GM19328 (cell line): ENCODE data around the gene FERMT3.

ENCODE experiments used
- ATAC-seq: cut with Tn5 transposase; IDR thresholded peaks from one replicate; pipeline ENCODE4 v1.9.1; 2021; ENCODE audit warnings: mild to moderate bottlenecking, moderate library complexity; ENCODE audit not compliant: unreplicated experiment

FERMT3 gene

DNA sequence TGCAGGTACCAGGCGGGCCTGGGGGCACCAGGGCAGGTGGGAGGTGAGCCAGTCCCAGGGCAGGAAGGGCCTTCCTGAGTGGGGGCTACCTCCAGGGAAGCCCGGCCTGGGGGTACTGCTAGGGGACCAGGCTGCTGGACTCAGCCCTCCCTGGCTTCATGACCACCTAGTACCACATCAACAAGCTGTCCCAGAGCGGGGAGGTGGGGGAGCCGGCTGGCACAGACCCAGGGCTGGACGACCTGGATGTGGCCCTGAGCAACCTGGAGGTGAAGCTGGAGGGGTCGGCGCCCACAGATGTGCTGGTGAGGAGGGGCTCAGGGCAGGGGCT, 12.8 kb downstream of the FERMT3 start:
- ATAC-seq: no peak

DNA sequence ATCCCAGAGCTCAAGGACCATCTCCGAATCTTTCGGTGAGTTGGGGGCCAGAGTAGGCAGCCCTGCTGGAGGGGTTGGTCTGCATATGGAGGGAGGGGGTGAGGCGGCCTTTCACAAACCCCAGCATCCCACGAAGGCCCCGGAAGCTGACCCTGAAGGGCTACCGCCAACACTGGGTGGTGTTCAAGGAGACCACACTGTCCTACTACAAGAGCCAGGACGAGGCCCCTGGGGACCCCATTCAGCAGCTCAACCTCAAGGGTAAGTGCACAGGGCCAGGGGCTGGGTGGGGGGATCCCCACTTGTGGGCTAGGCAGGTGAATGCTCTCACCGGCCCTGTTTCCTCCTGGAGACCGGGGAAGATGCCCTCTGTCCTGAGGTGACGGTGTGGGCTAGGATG, 13.2 kb downstream of the FERMT3 start:
- no peak for ATAC-seq

DNA sequence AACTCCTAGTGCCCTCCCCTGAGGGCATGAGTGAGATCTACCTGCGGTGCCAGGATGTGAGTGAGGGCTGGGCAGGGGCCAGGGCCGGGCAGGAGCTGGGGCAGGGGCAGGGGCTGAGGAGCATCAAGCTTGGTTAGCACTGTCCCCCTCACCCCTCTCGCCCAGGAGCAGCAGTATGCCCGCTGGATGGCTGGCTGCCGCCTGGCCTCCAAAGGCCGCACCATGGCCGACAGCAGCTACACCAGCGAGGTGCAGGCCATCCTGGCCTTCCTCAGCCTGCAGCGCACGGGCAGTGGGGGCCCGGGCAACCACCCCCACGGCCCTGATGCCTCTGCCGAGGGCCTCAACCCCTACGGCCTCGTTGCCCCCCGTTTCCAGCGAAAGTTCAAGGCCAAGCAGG, 13.8 kb downstream of the FERMT3 start:
- ATAC-seq: no peak

DNA sequence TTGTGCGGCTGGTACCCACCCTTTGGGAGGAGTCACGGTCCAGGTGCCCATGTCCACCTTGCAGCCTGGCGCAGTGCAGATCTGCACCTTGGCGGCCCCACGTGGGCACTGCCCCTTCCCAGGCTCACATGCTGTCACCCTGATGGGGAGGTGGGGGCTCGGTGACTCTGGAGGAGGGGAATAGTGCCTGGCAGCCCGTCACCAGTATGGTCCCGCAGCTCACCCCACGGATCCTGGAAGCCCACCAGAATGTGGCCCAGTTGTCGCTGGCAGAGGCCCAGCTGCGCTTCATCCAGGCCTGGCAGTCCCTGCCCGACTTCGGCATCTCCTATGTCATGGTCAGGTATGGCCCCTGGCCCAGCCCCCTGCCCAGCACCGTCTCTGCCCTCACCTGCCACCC, 14.3 kb downstream of the FERMT3 start:
- ATAC-seq: no peak

DNA sequence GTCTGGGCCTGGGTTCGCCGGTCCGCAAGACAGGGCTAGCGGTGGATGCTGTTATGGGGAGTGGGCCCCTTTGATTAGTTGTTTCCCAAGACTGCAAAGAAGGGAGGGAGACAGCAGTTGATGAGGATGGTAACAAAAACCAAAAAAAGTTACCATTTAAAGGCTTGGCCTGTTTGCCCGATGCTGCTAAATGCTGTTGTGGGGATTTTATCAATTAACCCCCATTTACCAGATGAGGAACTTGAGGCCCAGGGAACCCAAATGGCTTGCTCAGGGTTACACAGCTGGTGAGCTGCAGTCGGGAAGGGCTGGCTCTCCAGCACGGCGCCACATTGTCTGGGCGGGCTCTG, 16.1 kb downstream of the FERMT3 start:
- ATAC-seq: no peak

DNA sequence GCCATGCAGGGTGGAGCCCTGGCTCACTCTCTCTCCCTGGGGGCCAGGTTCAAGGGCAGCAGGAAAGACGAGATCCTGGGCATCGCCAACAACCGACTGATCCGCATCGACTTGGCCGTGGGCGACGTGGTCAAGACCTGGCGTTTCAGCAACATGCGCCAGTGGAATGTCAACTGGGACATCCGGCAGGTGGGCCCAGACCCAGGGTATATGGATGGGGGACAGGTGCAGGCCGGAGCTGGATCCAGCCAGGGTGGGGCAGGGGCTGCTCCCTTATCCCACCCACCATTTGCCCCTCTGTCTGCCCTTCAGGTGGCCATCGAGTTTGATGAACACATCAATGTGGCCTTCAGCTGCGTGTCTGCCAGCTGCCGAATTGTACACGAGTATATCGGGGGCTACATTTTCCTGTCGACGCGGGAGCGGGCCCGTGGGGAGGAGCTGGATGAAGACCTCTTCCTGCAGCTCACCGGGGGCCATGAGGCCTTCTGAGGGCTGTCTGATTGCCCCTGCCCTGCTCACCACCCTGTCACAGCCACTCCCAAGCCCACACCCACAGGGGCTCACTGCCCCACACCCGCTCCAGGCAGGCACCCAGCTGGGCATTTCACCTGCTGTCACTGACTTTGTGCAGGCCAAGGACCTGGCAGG, 16.6 kb downstream of the FERMT3 start:
- ATAC-seq: no peak

DNA sequence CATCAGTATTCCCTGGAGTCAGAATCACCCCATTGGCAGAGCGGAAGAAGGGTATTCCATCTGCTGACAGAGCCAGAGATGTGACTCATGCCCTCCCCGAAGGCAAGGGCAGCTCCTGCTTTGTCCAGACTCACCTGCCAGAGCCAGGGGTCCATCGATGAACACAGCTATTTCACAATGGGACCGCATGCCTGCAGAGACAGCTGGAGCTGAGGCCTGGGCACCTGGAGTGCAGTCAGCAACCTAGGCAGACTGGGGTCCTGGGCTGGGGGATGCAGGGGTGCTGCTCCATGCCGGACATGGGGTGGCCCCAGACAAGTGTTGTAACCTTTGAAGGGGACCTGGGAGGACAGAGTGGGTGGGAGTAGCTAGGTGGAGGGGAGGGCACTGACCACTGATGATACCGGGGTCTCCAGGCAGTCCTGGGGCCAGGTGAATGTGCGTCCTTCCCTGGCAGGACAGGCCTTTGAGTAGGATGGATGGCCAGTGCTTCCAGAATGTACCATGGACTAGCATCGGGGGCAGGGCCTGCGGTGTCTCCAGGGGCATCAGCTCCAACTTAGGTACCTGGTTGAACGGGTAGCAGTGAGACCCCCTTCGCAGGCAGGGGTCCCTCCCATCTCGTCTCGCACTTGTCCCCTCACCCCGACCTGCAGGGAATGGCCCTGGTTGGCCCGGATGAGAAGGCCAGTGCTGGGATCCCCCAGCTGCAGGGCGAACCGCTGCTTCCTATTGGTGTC, 17.8 kb downstream of the FERMT3 start:
- no peak for ATAC-seq

DNA sequence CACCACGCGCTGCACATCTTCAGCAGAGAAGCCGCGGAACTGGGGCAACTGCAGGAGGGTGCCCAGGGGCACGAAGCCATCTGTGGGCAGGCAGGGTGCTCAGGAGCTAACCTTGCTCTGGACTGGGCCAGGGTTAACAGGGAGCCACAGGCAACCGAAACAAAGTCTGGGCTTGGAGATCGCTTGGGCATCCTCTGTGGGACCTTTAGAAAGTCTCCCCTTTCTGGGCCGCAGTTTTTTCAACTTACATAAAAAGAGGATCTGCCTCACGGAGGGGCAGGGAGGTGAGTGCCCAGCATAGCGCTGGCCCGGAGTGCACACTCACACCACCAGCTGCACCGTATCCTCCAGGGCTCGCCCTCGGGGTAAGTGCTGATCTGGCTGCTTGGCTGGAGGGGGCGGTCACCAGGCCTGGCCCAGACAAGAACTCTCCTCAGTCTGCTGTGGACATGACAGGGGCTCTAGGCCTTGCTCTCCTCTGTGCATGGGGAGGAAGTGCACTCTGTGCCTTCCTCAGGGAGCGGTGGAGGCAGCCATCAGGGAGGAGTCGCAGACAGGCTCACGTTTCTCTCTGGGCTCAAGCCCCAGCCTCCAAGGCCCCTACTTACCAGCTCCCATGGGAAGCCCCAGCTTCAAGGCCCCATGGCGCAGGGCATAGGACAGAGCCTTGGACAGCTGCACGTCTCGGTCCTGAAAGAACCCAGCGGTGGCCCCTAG, 18.5 kb downstream of the FERMT3 start:
- ATAC-seq: no peak

DNA sequence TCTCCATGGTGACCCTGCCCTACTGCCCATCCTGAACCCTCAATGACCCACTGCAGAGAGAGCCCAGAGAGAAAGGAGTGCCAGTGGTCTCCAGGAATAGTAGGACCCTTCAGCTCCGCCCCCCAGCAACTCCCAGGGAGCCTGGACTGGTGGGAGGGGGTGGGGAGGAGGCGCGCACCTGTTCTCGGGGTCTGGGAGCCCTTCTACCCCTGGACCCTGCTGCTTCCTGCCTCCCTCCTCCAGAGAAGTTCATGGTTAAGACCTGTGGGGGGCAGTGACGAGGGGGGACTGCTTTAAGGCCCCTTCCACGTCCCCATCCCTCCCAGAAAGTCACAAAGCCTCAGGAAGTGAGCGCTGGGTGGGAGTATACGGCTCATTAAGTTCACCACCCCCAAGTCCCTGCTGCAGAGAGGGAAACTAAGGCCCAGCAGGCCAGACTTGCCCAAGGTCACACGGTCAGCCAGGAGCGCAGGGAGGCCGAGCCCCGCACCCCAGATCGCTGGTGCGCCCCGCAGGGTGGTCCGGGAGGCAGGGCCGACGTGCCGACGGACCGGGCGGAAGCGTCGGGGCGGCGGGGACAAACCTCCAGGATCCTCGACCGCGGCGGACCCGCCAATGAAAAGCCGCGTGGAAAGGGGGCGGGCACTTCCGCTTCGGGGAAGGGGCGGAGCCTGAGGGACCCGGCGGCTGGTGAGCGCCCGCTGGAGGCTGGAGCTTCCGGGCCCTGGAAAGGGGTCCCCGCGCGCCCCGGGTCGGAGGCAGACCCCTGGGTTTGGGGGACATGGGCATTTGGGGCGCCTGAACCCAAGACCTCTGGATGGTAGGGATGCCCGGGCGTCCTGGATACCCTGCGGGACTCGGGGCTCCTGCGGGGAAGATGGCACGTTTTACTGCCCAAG, 19.3 kb downstream of the FERMT3 start, which contains the start of the genes NUDT22 and TRPT1:
NUDT22 (plus strand) TSS at position 667 of the 899 bp plus-strand sequence. CDS start 379 bp downstream, outside the sequence.
TRPT1 (minus strand) TSS at position 579 of the 899 bp plus-strand sequence; CDS start at position 253, 326 bp downstream.
- peak; percentile 39 for ATAC-seq

DNA sequence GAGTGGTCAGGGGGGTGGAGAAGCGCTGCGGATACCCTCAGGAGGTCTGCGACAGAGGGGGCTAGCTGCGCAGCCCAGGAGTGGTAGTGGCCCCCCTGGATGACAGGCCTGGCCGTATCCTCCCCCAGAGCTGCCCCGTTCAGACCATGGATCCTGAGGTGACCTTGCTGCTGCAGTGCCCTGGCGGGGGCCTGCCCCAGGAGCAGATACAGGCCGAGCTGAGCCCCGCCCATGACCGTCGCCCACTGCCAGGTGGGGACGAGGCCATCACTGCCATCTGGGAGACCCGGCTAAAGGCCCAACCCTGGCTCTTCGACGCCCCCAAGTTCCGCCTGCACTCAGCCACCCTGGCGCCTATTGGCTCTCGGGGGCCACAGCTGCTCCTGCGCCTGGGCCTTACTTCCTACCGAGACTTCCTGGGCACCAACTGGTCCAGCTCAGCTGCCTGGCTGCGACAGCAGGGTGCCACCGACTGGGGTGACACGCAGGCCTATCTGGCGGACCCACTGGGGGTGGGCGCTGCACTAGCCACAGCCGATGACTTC, 20.1 kb downstream of the FERMT3 start:
- ATAC-seq: no peak

DNA sequence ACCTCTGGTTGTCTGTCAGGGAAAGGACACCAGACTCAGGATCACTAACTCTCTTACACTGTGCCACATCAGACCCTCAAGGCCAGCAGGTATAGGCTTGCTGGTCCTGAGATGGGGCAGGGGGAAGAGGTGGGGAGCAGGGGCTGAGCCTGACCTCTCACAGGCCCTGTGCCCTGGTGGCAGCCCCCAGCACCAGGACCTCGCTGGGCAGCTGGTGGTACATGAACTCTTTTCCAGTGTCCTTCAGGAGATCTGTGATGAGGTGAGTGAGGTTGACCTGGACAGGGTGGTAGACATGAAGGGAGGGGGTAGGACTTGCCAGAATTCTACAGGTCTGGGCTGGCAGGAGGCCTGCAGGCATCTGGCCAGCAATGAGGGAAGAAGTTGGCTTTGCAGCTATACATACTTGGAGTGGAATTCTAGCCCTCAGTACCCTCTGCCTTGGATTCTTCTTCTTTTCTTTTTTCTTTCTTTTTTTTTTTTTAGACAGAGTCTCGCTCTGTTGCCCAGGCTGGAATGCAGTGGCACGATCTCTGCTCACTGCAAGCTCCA, 21.0 kb downstream of the FERMT3 start:
- no peak for ATAC-seq

DNA sequence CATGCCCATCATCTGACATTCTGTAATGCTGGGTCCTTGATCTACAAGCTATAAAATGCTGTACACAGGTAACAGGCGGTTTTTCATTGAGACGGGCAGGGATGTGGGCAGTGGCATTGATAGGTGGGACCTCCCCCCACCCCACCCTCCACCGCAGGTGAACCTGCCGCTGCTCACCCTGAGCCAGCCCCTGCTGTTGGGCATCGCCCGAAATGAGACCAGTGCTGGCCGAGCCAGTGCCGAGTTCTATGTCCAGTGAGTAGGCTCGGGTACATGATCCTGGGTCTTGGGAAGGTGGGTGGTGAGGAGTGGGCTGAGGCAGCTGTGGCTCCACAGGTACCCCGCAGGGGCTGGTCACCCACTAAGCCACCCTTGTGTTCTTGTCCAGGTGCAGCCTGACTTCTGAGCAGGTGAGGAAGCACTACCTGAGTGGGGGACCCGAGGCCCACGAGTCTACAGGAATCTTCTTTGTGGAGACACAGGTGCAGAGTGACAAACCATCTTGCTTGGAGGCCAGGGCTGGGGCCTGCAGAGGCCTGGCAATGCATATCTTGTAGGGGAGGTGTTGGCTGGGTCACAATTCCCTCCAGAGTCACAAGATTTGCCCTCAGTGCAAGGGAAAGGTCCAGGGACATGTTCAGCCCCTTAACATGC, 22.7 kb downstream of the FERMT3 start:
- no peak for ATAC-seq

DNA sequence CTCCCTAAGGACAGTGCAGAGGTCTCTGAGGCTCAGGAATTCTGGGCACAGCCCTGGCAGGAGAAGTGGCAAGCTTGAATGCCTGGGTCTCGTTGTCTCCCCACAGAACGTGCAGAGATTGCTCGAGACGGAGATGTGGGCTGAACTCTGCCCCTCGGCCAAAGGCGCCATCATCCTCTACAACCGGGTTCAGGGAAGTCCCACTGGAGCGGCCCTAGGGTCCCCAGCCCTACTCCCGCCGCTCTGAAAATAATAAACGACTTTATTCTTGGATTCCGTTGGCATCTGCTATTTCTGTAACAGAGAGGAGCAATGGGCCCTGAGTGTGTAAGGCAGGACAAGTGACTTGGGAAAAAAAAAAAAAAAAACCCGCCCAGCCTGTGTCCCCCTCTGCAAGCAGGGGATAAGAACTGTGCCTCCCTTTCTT, 23.2 kb downstream of the FERMT3 start:
- ATAC-seq: no peak

DNA sequence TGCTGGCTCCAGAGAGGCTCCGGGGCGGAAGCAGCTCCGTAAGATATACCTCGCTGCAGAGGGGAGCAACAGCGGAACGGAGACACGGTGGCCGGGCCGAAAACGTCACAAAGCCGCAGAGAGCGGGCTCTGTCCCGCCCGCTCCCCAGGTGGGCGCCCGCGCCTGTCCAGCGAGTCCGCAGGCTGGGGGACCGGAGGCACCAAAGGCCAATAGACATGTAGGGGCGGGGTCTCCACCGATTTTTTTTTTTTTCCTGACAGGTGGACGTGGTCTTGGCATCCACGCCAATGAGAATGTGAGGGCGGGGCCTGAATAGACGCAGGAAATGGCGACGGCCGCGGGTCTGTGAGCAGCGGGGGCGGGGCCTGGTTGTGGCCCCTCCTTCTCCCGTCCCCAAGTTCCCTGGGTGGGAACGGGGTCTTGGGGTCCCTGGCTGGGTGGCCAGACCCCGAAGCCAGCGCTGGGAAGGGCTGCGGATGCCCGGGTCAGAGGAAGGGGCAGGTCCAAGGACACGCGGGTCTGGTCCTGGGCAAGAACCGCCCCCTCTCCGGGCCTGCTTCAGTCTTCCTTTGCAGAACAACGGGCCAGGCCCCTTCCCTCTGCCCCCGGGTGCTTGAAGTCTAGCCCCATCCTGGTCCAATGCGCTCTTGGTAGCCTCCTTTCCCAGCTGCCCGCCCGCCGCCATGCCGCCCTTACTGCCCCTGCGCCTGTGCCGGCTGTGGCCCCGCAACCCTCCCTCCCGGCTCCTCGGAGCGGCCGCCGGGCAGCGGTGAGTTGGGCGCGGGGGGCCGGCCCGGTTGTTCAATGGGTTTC, 23.9 kb downstream of the FERMT3 start, which contains the start of gene DNAJC4:
DNAJC4 (plus strand) TSS at position 378 of the 814 bp plus-strand sequence; CDS start at position 685, 307 bp downstream.
- no peak for ATAC-seq

DNA sequence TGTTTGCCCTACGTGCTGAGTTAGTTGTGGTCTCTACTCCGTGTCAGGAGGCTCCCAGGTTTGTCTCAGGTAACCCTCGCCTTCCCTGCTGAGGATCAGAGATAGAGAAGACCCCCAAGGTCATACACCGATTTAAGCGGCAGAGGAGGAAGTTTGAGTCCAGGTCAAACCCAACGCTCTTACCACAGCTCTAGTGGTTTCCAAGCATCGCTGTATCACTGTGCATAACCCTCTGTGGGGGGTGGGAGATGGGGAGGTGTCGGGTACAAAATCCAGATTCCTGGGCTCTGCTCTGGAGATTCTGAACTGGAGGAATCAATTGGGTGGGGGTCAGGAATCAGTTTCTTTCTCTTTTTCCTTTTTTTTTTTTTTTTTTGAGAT, 24.5 kb downstream of the FERMT3 start:
- ATAC-seq: no peak

DNA sequence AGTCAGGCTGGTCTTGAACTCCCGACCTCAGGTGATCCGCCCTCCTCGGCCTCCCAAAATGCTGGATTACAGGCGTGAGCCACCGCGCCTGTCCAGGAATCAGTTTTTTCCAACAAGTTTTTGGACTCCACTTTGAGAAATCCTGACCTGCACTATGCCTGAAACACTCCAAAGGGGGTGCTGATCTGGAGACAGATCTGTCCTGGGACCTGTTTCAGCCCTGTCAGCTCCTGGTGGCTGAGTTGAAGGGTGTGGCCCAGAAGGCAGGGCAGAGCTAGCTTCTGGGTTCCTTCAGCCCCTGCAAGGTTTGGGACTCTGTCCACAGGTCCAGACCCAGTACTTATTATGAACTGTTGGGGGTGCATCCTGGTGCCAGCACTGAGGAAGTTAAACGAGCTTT, 25.0 kb downstream of the FERMT3 start:
- no peak for ATAC-seq

DNA sequence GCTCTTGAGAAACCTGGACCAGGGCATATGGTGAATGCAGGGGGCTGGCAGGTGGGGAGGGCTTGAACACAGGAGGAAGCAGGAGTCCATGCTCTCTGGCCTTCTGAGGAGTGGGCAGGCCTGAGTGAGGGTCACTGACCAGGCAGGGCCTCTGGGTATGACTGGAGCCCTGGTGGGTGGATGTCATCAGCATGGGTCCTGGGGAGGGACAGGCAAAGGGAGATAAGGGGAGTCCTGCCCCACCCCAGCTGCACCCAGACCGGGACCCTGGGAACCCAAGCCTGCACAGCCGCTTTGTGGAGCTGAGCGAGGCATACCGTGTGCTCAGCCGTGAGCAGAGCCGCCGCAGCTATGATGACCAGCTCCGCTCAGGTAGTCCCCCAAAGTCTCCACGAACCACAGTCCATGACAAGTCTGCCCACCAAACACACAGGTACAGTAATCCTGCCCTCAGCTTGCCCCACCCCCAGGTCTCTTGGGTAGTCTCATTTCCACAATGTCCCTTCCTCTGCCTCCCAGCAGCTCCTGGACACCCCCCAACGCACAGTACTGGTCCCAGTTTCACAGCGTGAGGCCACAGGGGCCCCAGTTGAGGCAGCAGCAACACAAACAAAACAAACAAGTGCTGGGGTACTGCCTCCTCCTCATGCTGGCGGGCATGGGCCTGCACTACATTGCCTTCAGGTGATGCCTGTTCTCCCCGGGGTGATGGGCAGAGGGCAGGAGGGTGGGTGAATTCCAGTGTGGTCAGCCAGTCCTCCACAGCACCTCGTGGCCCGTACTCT, 25.9 kb downstream of the FERMT3 start:
- no peak for ATAC-seq

DNA sequence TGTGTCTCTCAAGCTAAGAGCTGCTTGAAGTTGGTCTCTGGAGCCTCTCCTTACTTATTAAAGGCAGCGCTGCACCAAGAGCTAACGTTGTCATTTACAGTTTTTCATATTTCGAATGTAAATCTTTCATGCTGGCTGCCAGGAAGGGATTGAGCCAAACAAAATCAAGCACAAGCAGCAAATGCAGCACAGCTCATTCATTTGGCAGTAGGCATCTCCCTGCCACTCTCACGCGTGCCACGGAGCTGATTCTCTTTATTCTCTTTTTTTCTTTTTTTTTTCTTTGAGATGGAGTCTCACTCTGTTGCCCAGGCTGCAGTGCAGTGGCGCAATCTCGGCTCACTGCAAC, 26.4 kb downstream of the FERMT3 start:
- ATAC-seq: no peak
